Measurements from ENCODE around the gene SYT2.
"Not testable (repeated sequence)": the region's sequence is repeated elsewhere in the genome, so short reads cannot be mapped to it uniquely, and the experiment has no call there.

GRCh38 chr1:202714202-202714601 lies 3.9 kb upstream of the SYT2 start:
- TF ChIP-seq CTCF (conservative IDR thresholded peaks at IDR 0.05 in 1 of 2, IDR thresholded peaks at IDR 0.05 in 1 of 2; ENCODE audit: extremely low read depth in 1 of 2, insufficient read depth in 1 of 2, low read depth in 1 of 2, low read length in 2 of 2); EZH2 (IDR thresholded peaks at IDR 0.05; ENCODE audit: borderline replicate concordance, low read length): not testable (repeated sequence)

Data from mammary epithelial cell (primary cell).